HCT116 (cell line): ENCODE results near the gene DDX3X. TPM values are rescaled to one million over a fixed set of nuclear protein-coding genes. Genes with fewer than 3 reads are reported as not detected.

ENCODE experiments used
- total RNA-seq: library from RNA; stranded (reverse); gene quantifications from one replicate; pipeline ENCODE4 v1.2.1, GENCODE V29; 2021; ENCODE audit not compliant: unreplicated experiment

DDX3X gene
- total RNA-seq, 1 experiment from 2014 or later, result 253 TPM

Other genes with a start within 250 kb of the DDX3X start
- 52.4 TPM for gene USP9X, start 248.7 kb upstream of the DDX3X start, total RNA-seq
- not detected for gene NYX, start 113.2 kb downstream of the DDX3X start, total RNA-seq